Calu3 (cell line): ENCODE measurements around the gene GPR183. TPM values are rescaled to one million over a fixed set of nuclear protein-coding genes. Genes with fewer than 3 reads are reported as not detected.

Source experiments
- BruUV-seq: library from RNA; stranded (reverse); fragments of 400-500 nt; replicated peaks from 2 replicates; lab custom pipeline; 2021; lab: Mats Ljungman, UMichigan
- CTCF ChIA-PET: fragments of 300-600 bp; sonication (Branson Sonifier 250); formaldehyde crosslinking; loops from one replicate; lab custom pipeline; 2022; ENCODE audit warnings: antibody characterized with exemption; lab: Charles Lee
- DNase-seq: peaks from one replicate; pipeline ENCODE4 v3.0.0; 2022
- H3K27ac Mint-ChIP-seq: one replicate; pipeline ENCODE4 v1.8.0; 2022; ENCODE audit warnings: mixed read lengths; ENCODE audit not compliant: unreplicated experiment
- H3K27me3 Mint-ChIP-seq: one replicate; pipeline ENCODE4 v1.8.0; 2022; ENCODE audit warnings: mixed read lengths; ENCODE audit not compliant: unreplicated experiment
- H3K36me3 Mint-ChIP-seq: one replicate; pipeline ENCODE4 v1.8.0; 2022; ENCODE audit warnings: mild to moderate bottlenecking, moderate library complexity, mixed read lengths; ENCODE audit not compliant: insufficient read depth, unreplicated experiment
- H3K4me1 Mint-ChIP-seq: one replicate; pipeline ENCODE4 v1.8.0; 2022; ENCODE audit warnings: mild to moderate bottlenecking, low read depth, mixed read lengths; ENCODE audit not compliant: unreplicated experiment
- H3K4me3 Mint-ChIP-seq: one replicate; pipeline ENCODE4 v1.8.0; 2022; ENCODE audit warnings: mild to moderate bottlenecking, low read depth, moderate library complexity, mixed read lengths; ENCODE audit not compliant: unreplicated experiment
- H3K9me3 Mint-ChIP-seq: one replicate; pipeline ENCODE4 v1.8.0; 2022; ENCODE audit warnings: low read depth, mixed read lengths; ENCODE audit not compliant: unreplicated experiment
- CTCF ChIP-seq: fragments of 200-600 bp; IDR thresholded peaks from one replicate; pipeline ENCODE4 v1.8.0; 2022; ENCODE audit warnings: antibody characterized with exemption; ENCODE audit not compliant: unreplicated experiment
- intact Hi-C: fragments of 100-400 bp; cut with micrococcal nuclease; formaldehyde crosslinking; loops from one replicate; pipeline ENCODE4 v1.10.0; 2022; ENCODE audit not compliant: unreplicated experiment
- total RNA-seq: library from RNA; stranded (reverse); gene quantifications from 2 replicates; pipeline ENCODE4 v1.2.3, GENCODE V29; 2022

GPR183 gene
- total RNA-seq, 1 experiment from 2014 or later: not detected

- CTCF ChIA-PET: interaction anchor here (0.7 kb wide), 1 partner anchor 233 kb away, joined by 3 read pairs; no protein-coding TSS in a partner anchor
- no peak for TF ChIP-seq CTCF
- H3K27ac Mint-ChIP-seq: no peak overlapping the region
- peaks cover 12% of the 10 kb centered on the region for H3K4me1 Mint-ChIP-seq
- H3K9me3 Mint-ChIP-seq: no peaks in the 10 kb centered on the region
- BruUV-seq: no TSS peak
- no peaks in the 10 kb centered on the region for H3K27me3 Mint-ChIP-seq
- peaks cover 5% of the 10 kb centered on the region for H3K36me3 Mint-ChIP-seq
- intact Hi-C loops: no loop called here
- H3K4me3 Mint-ChIP-seq: no peak overlapping the region
- no peak for DNase-seq
Measured at GRCh38 chr13:99278843-99279242, 28.4 kb downstream of the GPR183 start.

GRCh38 chr13:99278200-99278599 is 29.0 kb downstream of the GPR183 start:
- Mint-ChIP-seq H3K27me3 (no peaks in the 10 kb centered on the region), H3K9me3 (no peaks in the 10 kb centered on the region), H3K4me1 (peaks cover 12% of the 10 kb centered on the region), H3K27ac (no peak overlapping the region), H3K36me3 (peaks cover 5% of the 10 kb centered on the region), H3K4me3 (no peak overlapping the region)
- no TSS peak for BruUV-seq
- no peak for TF ChIP-seq CTCF
- CTCF ChIA-PET: no interaction called here
- intact Hi-C loops: no loop called here
- no peak for DNase-seq

GRCh38 chr13:99277629-99278028 is 29.6 kb downstream of the GPR183 start:
- intact Hi-C loops: no loop called here
- Mint-ChIP-seq H3K4me1 (peaks cover 12% of the 10 kb centered on the region), H3K4me3 (no peak overlapping the region), H3K36me3 (peaks cover 5% of the 10 kb centered on the region), H3K27me3 (no peaks in the 10 kb centered on the region), H3K9me3 (no peaks in the 10 kb centered on the region), H3K27ac (no peak overlapping the region)
- CTCF ChIA-PET: no interaction called here
- no peak for TF ChIP-seq CTCF
- no TSS peak for BruUV-seq
- DNase-seq: no peak

GRCh38 chr13:99276706-99277105 is 30.5 kb downstream of the GPR183 start:
- no peak for TF ChIP-seq CTCF
- intact Hi-C loops: no loop called here
- Mint-ChIP-seq H3K27ac (no peak overlapping the region), H3K4me3 (no peak overlapping the region), H3K36me3 (peaks cover 5% of the 10 kb centered on the region), H3K4me1 (peaks cover 12% of the 10 kb centered on the region), H3K27me3 (no peaks in the 10 kb centered on the region), H3K9me3 (no peaks in the 10 kb centered on the region)
- DNase-seq: no peak
- CTCF ChIA-PET: no interaction called here
- no TSS peak for BruUV-seq
